ENCODE measurements around the gene TNFAIP8L3. TPM values are rescaled to one million over a fixed set of nuclear protein-coding genes. Genes with fewer than 3 reads are reported as not detected.
"Not testable (repeated sequence)": the region's sequence is repeated elsewhere in the genome, so short reads cannot be mapped to it uniquely, and the experiment has no call there.

TNFAIP8L3 gene
- total RNA-seq, 1 donor from 2014 or later = 6.5 TPM

DNA sequence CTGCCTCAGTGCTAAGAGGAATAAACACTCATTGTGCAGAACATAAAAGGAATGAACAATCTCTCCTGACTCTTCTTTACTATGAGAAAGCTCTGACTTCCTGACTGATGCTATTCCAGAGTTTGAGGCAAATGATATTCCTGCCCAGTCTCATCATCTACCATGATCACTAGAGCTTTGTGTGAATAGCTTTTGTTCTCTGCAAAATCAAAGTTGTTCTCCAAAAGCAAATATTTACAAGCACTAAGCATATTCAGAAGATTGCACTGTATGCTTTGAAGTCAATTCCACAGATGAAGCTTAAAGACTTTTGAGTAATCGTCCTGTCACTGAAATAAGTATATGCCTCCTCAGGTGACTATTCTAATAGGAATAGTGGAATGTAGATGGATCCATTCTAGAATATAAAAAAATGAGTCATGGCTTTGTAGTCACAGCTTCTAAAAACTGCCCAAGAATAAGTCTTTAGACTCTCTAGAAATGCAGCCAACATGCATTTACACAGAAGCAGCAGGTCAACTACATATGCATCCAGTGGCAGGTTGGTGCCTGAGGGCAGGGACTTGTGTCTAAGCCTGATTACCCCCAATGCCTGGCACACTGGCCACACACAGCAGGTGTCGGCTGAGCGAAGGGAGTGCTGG is 34.6 kb downstream of the TNFAIP8L3 start:
- DNase-seq = no peak

DNA sequence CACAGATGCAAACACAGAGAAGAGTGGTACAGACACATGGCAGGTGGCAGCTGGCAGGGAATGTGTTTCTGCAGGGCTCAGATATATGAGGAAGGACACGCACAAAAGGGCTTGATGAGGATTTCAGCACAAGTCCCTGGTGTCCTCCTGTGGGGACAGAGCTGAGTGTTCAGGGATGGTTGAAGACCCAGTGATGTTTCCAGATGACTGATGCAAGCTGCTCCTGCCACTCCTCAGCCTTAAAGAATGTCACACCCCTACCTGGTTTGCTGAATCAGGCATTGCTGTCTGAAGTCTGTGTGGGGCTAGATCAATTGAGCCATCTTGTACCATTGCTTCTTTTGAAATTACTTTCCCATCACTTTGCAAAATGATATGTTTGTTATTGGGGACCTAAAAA is 40.2 kb downstream of the TNFAIP8L3 start:
- DNase-seq = no peak

DNA sequence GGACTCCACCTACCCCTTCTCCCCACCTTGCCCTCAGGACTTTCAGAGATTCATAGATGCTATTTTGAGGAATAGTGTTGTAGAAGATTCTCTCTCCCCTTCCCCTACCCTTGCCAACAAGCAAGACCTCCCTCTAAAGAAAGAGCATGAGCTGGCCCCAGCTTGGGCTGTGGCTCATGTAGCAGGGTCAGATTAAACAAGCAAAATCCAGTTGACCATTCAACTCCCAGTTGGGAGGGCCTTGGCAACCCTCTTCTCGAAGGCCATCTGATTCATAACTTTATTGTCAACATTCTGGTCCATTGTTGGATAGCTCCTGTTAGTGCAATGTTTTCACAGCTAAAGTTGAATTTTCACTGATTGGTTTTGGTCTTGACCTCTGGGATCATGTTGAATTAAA is 41.1 kb downstream of the TNFAIP8L3 start:
- DNase-seq = no peak

- peak; percentile 80 for DNase-seq
Observed at GRCh38 chr15:51051776-51052175, 42.9 kb downstream of the TNFAIP8L3 start.

- no peak for DNase-seq
Observed at GRCh38 chr15:51049081-51049480, 45.6 kb downstream of the TNFAIP8L3 start.

DNA sequence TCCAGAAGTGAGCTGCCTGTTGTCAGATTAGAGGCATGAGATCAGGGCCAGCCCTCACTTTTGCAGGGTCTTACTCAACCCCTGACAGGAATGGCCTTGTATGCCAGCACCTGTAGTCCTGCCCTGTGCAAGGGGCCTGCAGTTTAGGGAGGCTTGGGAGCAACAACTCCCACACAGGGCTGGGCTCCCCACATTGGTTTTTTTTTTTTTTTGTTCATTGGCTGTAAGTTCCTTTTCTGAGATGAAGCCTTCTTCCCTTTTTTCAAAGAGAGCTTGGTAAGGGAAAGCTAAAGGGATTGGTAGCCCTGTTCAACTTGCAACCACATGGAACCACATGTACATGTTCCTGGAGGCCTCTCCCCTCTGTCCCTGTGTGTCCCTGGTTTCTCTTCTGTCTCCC is 46.4 kb downstream of the TNFAIP8L3 start:
- no peak for DNase-seq

DNA sequence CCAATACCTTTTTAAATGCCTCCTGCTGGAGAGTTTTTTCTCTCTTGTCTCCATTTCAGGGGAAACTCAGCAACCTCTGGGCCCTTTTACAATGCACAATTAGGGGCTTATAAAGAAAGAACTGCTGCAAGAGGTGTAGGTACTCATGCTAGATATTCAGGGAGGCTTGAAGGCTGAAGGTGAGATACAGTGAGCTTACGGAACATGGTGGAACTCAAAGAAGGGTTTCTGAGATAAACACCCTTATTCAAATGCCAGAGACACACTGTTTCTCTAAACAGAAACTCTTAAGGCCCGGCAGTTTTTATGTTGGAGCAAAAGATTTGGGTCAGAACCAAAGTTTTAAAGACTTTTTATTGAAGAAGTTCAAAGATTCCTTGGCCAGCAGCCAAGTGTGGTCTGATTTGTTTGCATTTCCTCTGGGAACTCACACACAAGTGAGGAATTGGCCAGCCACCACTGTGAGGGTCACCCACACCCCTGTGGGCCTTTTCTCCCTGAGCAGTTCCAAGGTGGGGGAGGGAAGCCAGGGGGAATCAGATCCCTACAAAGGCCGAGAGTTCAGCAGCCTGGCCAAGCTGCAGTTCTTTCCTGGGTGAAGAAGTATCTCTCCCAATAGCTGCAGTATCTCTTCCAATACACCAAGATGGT is 47.8 kb downstream of the TNFAIP8L3 start:
- DNase-seq = no peak

- no peak for DNase-seq
Observed at GRCh38 chr15:51046016-51046415, 48.7 kb downstream of the TNFAIP8L3 start.

- no peak for DNase-seq
Observed at GRCh38 chr15:51044037-51044727, 50.5 kb downstream of the TNFAIP8L3 start.

DNA sequence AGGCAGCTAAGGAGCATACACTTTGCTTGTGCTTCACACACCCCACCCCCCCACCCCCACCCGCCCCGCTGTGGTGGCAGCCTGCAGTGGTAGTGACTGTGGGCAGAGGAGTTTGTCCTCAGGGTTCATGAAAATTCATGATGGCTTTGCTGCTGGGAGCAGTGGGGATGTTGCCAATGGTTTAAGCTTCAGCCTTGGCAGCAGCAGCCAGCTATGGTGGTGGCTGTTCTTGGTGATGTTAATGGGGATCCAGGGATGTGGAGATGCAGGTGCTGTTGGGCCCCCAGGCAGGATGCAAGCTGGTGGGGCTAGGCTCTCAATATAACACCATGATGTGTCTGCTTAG is 55.8 kb downstream of the TNFAIP8L3 start:
- DNase-seq = no peak

GRCh38 chr15:51038162-51038973 is 56.3 kb downstream of the TNFAIP8L3 start:
- DNase-seq = no peak

GRCh38 chr15:51037474-51037873 is 57.2 kb downstream of the TNFAIP8L3 start:
- DNase-seq = not testable (repeated sequence)

DNA sequence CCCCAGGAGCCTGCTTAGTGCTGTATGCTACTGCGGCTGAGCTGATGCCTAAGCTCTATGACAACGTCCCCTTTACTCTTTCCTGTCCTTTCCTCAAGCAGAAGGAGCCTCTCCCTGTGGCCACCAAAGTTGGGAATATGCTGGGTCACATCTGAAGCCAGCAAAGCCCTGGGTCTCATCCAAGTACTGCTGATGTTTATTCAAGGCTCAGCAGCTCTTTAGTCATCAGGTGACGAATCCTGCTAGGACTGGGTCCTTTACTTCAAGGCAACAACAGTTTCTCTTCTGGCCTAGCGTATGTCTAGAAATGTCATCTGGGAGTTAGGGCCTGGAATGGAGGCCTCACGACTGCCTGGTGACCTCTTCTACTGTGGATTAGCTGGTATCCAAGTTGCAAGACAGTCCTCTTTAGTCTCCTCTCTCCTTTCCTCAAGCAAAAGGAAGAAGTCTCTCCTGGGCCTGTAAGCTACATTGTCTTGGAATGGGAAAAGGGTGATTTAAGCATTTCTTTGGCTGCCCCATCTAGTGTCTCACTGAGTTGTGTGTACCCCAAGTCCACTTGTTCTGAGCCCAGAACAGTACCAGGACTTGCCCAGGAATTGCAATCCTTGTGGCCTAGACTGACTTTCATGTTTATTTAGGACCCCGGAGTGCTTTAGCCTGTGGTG is 63.9 kb downstream of the TNFAIP8L3 start:
- no peak for DNase-seq

DNA sequence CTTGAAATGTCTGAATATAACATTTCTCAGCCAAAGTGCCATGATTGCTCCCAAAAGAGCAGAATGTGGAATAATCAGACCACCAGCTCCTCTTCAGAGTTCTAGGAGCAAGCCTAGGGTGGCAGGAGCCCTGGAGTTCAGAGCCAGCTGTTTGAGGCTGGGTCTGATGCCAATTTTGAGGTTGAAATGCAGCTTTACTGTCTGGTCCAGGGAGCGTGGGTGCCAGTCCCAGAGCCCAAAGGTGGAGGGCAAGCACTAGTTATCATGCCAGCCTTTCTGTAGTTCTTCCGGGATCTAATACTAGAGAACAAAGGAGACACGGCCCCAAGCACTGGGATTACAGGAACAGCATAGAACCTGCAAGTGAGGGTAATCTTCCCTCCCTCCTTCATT is 69.3 kb downstream of the TNFAIP8L3 start:
- peak; percentile 50 for DNase-seq

DNA sequence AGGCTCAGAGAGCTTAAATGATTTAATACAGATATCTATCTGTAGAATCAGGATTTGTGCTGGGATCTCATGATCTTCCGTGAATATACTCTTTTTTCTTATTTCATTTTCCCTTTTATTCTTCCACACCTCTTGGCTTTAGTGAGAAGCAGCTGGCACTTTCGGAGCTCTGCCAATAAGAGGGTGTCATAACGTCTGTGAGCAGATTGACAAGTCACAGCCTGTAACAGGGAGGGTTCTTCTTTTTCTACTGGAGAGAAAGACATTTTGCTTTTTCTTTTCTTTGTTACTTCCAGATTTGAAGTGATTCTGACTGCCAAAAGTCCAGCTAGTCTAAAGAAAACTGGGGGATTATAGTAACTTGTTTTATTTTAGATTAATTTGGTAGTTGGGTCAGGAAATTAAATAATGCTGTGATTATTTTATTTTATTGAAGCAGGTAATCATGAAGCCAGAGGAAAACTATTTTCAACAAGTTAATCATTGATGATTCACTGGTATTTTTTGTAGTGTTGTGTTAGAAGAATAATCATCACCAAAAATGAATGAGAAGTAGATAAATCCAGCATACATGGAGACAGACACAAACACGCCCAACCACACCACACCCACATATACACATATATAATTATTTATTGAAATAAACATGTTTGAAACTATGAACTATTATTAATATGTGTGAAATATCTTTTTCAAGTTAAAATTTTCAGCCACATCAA is 69.8 kb downstream of the TNFAIP8L3 start:
- peak; percentile 90 for DNase-seq

DNA sequence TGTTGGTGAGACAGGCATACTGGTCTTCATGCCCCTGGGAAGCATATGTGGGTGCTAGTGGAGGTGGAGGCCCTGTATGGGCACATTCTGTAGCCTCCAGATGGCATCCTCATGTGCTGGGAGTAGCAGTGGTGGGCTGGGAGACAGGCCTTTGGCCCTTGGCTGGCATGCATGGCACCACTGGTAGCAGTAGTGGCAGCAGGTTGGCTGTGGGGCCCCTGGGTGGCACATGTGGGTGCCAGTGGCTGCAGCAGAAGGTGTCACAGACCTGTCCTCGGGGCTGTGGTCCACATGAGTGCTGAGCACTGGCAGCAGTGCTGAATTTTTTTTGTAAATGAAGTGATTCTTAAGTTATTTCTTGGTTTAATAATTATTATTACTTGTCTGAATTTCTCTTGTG is 71.2 kb downstream of the TNFAIP8L3 start:
- no peak for DNase-seq

DNA sequence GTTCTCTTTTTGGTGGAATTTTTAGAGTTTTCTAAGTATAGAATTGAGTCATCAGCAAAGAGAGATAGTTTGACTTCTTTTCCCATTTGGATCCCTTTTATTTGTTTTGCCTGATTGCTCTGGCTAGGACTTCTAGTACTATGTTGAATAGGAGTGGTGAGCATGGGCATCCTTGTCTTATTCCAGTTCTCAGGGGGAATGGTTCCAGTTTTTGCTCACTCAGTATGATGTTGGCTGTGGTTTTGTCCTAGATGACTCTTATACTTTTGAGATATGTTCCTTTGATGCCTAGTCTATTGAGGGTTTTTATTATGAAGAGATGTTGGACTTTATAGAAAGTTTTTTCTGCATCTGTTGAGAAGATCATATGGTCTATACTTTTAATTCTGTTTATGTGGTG is 72.5 kb downstream of the TNFAIP8L3 start:
- no peak for DNase-seq

DNA sequence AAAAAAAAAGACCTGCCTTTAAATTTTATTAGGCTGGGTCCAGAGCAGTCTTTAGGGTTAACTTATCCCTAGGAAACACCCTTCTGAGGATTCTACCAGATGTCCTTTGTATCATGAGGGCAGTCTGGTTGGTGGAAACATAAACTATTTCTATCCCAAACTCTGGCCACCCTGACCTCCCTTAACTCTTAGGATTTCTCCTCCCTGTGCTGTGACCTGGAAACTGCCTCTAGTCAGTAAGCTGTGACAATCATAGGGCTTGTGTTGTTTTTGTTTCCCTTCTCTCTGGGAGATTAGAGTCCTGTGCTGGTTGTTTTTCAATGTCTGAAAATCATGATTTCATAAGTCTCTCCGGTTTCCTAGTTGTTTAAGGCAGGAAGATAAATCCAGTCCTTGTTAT is 78.1 kb downstream of the TNFAIP8L3 start:
- no peak for DNase-seq

DNA sequence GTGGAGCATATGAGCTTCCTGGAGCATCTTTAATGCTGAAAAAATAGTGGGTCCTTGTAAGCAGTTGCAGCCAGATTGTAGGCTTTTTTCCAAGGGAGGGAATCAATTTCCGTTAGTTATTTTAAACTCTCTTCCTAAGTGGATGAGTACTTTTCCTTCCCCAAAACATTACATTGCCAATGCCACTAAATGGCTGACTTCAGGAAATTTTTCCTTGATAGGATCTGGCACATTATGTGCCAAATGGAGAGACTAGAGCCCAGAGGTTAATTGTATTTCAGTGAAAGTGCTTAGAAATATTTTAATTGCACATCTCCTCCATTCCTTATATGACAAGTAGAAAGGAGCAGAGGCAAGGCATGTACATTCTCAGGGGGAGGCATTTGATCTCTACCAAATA is 83.5 kb downstream of the TNFAIP8L3 start:
- no peak for DNase-seq

- no peak for DNase-seq
Observed at GRCh38 chr15:51007131-51007666, 87.5 kb downstream of the TNFAIP8L3 start.
